GM19239 (cell line): ENCODE measurements around the gene HPCAL1.
A peak's percentile ranks its signal among the peaks of the same experiment; 100 is the strongest.

Experiments used
- DNase-seq: peaks from one replicate; pipeline ENCODE4 v3.0.0; 2011; ENCODE audit warnings: low spot score; ENCODE audit not compliant: insufficient read length
- FAIRE-seq: peaks from 2 replicates; lab custom pipeline; 2011; peaks lifted over from hg19 to GRCh38; lab: Jason Lieb, UNC

The HPCAL1 gene

DNA sequence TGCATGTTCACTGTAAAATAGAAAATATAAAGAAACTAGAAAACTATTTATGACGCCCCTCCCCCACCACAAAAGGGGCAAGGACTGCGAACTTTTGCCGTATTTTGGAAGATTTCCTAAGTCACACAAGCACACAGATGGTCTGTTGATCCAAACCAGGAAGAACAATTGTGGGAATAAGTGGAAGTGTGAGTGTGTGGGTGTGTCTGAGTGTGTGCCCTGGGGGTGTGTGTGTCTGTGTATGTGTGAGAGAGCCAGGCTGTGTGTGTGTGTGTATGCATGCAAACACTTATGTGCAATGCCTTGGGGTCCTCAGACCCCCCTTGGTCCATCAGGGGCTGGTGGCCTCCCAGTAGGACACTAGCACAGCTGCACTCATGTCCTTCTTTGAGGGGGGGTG lies 43.1 kb downstream of the HPCAL1 start:
- DNase-seq (no peak), FAIRE-seq (no peak)

DNA sequence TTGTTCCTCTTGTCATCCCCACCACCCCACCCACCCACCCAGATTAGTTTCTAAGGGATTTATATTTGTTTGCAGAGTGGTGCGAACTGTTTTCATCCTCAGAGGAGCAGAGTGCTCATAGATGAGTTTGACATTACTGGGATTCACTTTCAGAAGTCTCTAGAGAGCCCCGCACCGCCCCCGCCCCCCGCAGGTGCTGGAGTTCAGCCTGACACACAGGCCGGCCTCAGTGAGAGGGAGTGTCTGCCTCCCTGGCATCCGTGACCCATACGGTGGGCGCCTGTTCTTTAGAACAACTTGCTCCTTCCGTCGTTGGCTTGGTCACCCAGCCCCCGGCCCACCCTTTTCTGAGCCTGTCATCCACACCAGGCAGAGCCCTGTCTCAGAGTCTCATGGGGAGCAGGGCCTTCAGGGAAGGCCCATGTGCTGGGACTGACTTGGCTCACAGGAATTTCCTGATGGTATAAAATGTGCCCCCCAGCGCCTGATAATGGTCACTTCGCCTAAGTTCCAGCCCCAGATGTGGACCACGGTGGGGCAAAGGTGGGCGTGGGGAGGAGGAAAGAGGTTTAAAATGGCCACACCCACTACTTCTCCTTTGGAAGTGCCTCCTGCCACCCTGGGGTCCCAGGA lies 44.3 kb downstream of the HPCAL1 start:
- DNase-seq = no peak

DNA sequence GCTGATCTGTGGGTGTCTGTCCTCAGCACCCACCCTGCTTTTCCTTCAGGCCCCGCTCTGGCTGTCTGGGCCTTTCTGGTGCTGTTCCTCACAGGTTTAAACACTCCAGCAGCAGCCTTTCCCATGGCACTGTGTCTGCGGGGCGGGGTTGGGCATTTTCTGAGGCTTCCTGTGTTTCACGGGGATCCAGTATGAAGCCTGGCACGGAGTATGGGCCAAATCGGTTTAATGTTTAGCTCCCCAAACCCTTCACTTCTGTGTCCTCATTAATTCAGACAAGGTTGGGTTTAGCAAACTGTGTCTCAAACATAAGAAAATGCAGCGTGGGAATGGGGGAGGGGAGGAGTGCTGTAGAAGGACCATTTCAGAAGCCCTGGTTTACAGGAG lies 44.9 kb downstream of the HPCAL1 start:
- FAIRE-seq = no peak

More for the DNA sequence above, 44.3 kb downstream of the HPCAL1 start:
- no peak for FAIRE-seq

DNA sequence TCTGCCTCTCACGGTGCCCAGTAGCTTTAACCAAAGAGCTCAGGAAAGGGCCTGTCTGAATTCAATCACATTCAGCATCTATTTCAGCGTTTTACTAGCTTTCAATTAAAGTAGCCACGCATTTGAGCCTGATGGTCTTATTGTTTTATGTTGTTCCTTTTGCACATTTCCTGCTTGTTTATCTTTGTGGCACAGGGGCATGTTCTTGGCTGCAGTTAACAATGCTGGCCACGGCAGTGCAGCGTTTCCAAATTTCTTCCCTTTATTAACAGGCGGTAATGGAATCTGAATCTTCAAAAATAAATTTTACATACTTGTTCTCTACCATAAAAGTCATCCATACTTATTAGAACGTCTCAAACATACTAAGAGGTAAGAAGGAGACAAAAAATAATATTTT lies 46.2 kb downstream of the HPCAL1 start:
- no peak for DNase-seq
- no peak for FAIRE-seq

More for the DNA sequence above, 44.9 kb downstream of the HPCAL1 start:
- no peak for DNase-seq

DNA sequence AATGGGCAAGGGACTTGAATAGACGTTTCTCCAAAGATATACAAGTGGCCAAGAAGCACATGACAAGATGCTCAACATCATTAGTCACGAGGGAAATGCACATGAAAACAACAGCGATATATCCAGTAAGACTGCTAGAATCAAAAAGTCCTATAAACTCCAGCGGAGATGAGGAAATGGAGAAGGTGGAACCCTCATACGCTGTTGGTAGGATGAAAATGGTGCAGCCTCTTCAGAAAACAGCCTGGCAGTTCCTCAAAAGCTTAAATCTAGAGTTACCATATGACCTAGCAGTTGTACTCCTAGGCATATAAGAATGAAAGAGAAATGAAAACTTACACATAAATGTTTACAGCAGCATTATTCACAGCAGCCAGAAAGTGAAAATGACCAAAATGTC lies 48.1 kb downstream of the HPCAL1 start:
- peak; percentile 33 for FAIRE-seq

DNA sequence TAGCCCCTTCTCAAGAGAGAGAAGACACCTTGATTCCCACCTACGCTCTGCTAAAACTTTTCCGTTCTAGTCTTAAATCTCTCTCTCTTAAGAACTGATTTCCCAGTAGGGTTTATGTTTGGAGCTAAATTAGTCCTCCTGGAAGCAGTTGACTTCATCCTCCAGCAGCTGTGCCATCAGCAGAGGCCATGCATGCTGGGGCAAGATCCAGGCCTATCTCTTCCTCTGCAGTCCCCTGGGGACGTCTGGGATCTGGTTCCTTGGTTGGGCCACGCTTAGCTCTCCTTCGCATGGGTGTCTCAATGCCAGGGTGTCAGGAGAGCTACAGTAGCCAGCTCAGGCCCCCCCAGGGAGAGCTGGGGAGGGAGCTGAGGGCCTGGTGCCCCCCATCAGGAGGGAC lies 49.7 kb downstream of the HPCAL1 start:
- no peak for FAIRE-seq
- no peak for DNase-seq

More for the DNA sequence above, 48.1 kb downstream of the HPCAL1 start:
- DNase-seq = no peak

DNA sequence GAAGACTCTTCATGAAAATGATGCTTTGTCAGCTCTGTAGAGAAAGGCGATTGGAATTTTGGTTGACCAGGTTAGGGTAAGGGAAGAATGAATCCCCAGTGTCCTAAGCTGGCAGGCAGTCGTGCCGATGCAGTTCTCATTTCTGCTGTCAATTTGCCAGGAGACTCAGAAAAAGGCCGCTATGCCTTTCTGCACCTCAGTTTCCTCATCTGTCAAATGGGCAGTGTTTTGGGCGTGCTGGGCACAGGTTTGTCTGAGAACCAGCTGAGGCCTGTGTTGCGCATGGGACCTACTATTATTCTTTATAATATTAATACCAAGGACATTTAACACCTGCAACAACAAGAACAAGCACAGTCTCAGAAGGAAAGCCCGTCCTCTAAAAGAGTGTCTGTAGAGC lies 50.3 kb downstream of the HPCAL1 start:
- no peak for DNase-seq
- FAIRE-seq = no peak

DNA sequence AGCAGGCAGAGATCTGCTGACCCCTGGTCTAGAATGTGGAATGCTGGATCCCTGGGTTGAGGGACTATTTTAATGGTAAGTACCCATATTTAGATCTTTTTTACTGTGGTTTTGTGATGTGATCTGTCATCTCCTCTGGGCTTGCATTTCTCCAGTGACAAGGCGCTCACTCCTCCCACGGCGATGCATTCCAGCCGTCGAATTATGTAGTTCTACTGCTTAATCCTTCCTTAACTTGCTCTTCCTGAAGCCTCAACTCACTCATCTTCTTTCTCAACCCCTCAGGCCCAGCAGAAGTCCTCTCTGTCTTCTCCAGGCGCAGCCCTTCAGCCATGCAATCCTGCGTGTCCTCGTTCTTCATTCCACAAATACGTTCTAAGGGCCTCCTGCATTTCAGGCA lies 51.2 kb downstream of the HPCAL1 start:
- DNase-seq (no peak), FAIRE-seq (no peak)

DNA sequence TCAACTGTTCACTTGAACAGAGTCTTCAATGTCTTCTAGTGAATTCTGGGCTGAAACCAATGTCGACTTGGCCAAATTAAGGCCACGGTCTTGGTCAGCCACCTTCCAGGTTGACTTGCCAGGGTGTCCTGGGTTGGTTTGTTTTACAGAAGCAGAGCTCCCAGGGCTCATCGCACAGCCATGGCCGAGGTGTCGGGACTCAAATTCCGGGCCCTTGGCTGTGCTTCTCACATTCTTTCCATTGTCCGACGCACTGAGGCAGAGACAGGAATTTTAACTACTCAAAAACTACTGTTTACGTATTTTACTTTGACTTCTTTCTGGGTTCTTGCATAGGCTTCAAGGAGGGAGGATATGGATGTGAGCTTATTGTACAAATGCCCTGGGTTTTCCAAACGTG lies 51.7 kb downstream of the HPCAL1 start:
- FAIRE-seq (no peak), DNase-seq (no peak)

DNA sequence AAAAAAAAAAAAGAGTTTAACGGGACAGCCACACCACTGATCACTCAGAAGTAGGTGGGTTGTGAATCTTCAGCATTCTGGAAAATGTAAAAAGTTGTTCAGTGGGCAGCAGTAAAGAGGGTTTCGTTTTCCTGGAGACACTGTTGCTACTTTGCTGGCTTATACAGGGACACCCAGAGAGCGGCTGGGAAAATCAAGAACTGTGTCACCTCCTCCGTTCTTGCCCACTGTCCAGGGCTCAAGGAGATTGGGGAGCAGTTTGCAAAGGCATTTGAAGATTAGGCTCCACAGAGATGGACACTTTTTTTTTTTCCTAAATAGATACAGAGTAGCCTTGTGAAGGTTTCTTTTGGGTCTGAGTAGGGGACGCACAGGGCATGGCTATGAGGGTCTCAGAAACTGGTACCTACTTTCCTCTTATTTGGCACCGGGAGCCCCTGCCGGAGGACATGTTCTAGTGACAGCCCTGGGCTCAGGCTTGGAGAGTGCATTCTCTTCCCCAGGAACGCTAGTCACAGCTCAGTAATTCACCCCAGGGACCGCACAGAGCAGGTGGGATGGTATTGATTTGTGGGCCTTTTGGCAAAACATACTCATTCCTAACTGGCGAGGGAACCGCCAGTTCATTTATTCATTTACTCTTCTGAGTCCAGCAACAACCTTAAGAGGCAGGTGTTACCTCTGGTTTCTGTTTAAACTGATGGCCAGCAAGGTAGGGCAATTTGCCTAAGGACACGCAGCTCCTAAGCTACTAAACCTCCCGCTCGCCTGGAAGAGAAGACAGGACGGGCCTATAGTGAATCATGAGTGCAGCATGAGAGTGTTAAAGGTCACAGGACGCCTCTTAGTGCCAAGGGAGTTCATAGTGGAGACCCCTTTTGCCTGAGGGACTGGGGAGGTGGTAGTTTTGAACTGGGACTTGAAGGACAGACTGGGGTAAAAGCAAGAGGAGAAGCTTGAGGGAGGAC lies 53.1 kb downstream of the HPCAL1 start:
- DNase-seq = no peak
- no peak for FAIRE-seq

DNA sequence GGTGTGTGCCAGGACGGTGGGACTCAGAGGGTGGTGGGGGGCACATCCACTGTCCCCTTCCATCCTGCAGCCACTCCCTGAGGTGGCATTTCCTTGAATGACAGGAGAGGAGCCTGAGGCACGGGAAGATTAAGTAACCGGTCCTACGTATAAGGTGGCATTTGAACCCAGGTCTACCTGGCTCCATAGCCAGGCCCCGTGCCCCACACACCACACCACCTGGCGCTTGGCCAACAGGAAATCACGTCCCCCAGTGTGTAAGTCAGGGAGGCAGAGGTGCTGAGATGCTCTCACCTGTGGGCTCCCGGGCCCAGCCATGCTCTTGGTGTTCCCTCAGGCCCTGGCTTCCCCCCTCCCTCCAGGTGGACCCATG lies 53.7 kb downstream of the HPCAL1 start:
- DNase-seq (no peak), FAIRE-seq (no peak)

DNA sequence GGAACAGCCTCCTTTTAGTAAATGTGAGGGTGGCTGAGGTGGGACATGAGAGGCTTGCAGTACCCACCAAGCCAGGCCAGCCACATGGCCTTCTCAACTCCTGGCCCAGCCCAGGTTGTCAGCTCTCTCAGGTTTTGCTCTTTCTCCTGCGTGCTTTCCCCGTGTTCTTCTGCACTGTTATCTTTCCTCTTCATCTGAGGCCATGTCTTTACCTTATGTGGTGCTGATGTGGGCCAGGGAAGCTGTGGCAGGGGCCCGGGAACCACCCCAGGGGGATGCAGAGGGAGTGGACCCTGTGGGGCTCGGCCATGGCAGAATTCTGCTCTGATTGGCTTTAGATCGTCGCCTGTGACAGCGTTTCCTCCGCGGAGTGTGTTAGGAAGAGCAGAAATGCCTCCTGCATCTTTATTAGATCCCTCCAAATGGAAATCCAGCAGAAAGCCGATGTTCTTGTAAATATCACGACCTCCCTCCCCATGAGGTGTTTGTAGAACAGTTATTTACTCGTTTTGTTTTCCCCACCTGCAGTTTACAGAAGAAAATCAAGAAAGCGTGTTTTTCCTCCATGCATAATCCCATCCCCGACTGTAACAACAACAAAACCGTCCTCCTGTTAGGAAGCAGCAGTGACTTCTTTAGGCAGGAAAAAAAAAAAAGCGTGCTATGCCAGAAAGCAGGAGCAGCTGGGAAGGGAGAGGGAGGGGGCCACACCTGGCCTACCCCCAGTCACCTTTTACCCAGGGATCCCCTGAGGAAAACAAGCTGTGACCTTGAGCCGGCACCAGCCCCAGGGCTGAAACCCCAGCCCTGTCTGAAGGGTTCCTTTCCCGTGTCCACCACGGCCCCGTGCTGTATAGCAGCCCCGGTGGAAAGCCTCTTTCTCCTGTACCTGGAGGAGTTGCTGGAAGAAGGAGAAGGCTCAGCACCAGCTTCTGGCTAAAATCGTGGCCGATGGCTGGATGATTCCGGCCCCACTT lies 54.8 kb downstream of the HPCAL1 start:
- no peak for DNase-seq
- FAIRE-seq = no peak

DNA sequence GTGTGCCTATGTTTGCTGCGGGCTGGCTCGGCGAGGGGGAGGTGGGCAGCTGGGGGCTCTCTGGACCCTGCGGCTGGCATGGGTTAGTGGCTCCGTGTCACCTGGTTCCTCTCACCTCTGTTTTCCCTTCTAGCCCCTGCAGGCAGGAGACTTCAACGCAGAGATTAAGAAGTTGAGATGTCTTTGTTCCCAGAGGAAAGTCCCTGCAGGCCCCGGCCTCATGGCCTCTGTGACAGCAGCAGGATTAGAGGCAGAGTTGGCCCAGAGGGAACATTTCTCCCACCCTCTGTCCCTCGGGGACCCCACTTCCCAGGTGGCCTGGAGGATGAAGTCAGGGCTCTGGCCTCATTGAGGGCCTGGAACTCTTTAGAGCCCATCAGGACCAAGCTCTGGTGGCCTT lies 56.5 kb downstream of the HPCAL1 start:
- FAIRE-seq (no peak), DNase-seq (no peak)

DNA sequence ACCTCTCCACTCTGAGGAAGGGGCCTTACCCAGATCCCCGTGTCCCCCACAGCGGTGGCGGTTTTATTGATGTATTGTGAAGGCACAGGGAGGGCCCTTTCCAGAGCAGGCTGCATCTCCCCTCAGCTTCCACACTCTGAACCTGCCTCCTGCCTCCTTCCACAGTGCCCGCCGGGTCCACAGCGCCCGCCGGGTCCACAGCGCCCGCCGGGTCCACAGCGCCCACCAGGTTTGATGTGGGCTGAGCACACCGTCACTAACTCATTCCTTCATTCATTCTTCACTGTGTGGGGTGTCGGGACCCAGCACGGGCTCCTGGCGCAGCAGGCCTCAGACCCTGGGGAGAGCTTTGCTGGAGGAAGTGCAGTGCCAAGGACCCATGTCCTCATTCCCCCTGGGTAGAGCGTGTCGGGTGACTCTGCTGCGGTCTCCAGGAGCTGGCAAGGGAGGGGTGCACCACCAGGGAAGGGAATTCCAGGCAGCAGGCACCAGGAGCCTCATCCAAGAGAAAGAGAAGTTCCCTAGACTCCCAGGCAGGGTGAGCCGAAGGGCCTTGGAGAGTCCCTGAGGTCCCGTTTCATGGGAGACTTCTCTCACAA lies 57.1 kb downstream of the HPCAL1 start:
- no peak for FAIRE-seq

DNA sequence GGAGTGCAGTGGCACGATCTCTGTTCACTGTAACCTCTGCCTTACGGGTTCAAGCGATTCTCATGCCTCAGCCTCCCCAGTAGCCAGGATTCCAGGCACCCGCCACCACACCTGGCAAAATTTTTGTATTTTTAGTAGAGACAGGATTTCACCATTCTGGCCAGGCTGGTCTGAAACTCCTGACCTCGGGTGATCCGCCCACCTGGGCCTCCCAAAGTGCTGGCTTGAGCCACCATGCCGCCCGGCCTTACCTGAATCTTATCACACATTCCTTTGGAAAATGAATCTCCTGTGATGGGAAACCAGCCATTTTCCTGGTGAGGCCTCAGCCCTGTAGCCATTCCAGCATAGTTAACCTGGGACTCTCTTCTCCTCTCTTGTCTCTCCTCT lies 57.8 kb downstream of the HPCAL1 start:
- DNase-seq = no peak
- no peak for FAIRE-seq

More for the DNA sequence above, 57.1 kb downstream of the HPCAL1 start:
- DNase-seq = no peak

DNA sequence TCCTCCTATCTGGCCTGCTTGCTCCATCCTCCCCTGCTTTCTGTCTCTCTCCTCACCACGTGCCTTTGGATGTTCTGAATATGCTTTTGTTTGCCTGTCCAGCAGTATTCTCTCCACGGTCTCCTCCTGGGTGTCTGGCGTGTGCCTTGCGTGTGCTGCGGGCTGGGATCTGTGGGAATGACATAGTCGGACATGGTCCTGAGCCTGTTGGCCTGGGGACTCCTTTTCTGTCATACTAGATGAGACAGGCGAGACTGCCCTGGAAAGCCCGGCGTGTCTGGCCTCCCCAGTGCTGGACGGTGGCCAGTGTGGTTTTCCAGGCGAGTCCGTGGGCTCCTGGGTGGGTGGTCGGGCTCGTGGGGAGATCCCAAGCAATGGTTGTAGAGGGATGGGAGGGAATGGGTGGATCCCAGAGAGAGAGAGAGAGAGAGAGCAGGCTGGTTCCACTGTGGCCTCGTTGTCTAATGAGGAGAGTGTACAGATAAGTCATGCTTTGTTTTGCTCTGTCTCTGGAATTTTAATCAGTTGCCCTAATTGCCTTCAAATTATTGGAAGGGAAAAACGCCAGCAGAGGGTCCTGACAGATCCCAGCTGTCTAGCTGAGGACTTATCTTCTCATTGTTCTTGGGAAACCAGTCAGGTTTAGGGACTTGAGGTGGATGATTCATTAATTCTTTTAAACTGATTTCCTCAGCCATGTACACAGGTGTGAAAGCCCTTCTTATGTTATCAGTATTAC lies 58.3 kb downstream of the HPCAL1 start:
- DNase-seq (no peak), FAIRE-seq (no peak)

DNA sequence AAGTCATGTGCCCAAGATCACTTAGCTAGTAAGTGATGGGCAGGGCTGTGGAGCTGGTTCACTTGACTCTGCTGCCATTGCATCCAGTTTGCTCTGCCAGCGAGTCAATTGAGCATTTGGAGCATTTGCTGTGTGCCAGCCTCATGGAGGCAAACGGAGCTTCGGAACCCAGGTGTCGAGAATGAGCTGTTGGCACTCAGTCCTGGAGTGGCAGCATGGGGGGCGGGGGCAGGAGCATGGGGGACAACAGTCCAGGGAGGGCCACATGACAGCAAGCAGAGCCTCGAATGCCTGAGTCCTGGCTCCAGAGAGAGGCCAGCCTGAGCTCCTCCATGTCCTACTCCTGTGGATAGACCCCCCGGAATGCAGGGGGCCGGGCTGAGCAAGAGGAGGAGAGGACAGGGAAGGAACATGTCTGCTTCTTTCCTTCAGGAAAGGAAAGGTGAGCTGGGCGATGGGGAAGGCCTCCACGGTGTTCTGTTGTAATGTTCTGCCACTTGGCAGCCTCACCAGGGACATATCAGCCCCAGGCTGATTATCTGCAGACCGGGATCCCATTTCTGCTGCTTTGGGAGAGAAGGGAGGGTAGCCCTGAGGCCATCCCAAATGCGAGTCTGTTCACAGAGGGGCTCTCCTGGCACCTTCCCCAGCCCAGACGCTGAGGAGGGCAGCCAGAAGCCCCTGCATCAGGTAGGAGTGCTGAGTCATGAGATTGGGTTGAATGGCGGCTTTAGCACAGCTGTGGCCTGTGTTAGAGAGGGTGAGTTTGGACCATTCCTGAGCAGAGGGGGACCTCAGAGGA lies 59.6 kb downstream of the HPCAL1 start:
- DNase-seq (no peak), FAIRE-seq (no peak)

DNA sequence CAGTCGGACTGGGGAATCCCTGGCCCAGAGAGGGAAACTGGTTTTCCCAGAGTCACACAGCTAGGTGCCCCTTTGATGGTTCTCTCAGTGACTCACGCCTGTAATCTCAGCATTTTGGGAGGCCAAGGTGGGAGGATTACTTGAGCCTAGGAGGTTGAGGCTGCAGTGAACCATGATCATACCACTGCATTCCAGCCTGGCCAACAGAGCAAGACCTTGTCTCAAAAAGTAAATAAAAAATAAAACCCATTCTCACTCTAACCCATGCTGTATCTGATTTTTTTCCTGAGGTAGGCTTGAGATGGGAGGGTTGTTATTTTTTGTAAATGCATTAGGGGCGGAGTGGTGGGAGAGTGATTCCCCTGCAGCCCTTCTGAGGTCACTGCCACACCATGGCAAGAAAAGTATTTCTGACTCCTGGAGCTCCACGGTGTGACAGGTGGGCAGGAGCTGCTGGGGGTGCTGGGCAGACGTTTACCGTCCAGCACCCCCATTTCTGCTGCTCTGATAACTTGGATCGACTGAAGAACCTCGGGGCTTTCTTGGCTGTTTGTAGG lies 60.3 kb downstream of the HPCAL1 start:
- DNase-seq (no peak), FAIRE-seq (no peak)
